GM19035 (cell line): ENCODE results near the gene NECTIN4.
A peak's percentile ranks its signal among the peaks of the same experiment; 100 is the strongest.
"Not testable (repeated sequence)": the region's sequence is repeated elsewhere in the genome, so short reads cannot be mapped to it uniquely, and the experiment has no call there.

Experiments used
- ATAC-seq: cut with Tn5 transposase; IDR thresholded peaks from one replicate; pipeline ENCODE4 v1.9.1; 2021; ENCODE audit not compliant: unreplicated experiment

The NECTIN4 gene

DNA sequence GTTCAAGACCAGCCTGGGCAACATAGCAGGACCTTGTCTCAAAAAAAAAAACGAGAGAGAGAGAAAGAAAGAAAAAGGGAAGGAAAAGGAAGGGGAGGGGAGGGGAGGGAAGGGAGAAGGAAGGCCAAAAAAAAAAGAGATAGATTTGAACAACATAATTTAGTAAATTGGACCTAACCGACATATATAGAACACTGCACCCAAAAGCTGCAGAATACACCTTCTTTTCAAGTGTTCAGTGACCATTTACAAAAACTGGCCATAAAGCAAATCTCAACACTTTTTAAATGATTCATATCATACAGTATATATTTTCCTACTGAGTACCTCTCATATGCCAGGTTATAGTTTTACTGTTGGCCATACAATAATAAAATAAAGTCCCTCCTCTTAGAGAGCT lies 57.5 kb downstream of the NECTIN4 start:
- no peak for ATAC-seq

DNA sequence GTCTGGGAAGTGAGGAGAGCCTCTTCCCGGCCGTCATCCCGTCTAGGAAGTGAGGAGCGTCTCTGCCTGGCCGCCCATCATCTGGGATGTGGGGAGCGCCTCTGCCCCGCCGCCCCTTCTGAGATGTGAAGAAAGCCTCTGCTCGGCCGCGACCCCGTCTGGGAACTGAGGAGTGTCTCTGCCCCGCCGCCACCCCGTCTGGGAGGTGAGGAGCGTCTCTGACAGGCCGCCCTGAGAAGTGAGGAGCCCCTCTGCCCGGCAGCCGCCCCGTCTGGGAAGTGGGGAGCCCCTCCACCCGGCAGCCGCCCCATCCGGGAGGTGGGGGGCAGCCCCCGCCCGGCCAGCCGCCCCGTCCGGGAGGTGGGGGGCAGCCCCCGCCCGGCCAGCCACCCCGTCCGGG lies 59.9 kb downstream of the NECTIN4 start:
- ATAC-seq: not testable (repeated sequence)

DNA sequence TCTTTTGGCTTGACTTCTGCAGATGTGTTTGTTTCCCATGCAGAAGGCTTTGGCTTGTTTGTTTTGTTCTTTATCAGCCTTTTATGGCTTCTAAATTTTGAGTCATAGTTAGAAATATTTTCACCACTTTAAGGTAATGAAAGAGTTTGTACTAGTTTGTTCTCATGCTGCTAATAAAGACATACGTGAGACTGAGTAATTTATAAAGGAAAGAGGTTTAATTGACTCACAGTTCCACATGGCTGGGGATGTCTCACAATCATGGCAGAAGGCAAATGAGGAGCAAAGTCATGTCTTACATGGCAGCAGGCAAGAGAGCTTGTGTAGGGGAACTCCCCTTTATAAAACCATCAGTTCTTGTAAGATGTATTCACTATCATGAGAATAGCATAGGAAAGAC lies 62.4 kb downstream of the NECTIN4 start:
- ATAC-seq: not testable (repeated sequence)

DNA sequence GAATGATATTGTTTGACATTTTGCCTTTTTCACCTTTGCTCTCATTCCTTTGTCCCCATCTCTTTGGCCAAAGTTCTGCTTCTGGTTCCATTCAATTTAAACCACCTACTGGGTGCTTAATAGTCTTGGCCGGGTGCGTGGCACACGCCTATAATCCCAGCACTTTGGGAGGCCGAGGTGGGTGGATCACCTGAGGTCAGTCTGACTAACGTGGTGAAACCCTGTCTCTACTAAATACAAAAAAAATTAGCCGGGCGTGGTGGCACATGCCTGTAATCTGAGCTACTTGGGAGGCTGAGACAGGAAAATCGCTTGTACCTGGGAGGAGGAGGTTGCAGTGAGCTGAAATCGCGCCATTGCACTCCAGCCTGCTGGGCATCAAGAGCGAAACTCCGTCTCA lies 66.9 kb downstream of the NECTIN4 start:
- ATAC-seq: not testable (repeated sequence)

DNA sequence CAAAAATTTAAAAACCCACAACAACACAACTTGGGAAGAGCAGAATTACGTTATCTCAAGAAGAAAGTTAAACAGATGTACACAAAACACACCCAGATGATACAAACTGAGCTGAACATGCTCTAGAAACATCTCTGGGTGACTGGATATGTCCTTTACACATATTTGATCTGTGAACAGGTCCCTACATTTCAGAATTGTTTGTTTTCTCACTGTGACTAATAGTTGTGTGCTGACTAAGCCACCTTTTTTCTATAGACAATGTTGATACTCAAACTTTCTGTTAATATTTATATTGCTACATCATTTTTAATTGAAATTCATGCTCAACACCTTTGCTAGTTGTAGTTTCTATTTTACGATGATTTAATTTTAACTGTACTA lies 67.4 kb downstream of the NECTIN4 start:
- no peak for ATAC-seq

DNA sequence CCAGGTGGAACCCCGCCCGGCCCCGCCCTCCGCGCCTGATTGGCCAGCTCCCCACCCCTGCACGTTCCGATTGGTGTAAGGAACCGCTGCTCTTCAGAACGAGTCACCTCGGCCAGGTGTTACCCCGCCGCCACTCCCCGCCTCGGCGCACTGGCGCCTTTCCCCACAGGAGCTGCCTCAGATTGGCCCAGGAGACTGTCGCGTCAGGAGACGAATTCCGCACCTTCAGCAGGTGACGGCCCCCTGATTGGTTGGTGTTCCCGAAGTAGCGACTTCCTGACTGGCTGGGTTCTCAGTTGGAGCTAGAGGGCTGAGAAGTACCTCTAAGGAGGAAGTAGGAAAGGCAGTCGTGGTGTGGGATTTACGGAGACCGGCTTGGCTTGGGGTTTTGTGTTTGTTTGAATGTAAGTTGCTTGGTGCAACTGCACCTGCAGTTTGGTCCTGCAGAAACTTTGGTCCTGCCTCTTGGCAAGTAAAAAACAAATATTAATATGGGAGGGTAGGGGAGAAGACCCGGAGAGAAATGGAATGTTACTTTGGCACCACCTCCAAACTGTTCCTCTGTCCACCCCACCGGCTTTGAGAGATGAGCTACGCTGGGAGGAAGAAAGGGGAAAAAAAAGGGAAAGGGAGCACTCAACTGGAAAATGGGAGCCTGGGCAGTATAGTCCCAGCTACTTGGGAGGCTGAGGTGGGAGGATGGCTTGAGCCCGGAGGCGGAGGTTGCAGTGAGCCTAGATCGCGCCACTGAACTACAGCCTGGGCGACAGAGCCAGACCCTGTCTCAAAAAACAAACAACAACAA lies 68.0 kb downstream of the NECTIN4 start:
- peak; percentile 92 for ATAC-seq
